Left forelimb (tissue), 1 donor: ENCODE data around the gene SETD4.
"Not testable (repeated sequence)": the region's sequence is repeated elsewhere in the genome, so short reads cannot be mapped to it uniquely, and the experiment has no call there.

Experiments
- DNase-seq: peaks from one replicate; pipeline ENCODE4 v3.0.0-alpha.2; 2018; ENCODE audit warnings: low spot score

The SETD4 gene, protein sequence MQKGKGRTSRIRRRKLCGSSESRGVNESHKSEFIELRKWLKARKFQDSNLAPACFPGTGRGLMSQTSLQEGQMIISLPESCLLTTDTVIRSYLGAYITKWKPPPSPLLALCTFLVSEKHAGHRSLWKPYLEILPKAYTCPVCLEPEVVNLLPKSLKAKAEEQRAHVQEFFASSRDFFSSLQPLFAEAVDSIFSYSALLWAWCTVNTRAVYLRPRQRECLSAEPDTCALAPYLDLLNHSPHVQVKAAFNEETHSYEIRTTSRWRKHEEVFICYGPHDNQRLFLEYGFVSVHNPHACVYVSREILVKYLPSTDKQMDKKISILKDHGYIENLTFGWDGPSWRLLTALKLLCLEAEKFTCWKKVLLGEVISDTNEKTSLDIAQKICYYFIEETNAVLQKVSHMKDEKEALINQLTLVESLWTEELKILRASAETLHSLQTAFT

DNA sequence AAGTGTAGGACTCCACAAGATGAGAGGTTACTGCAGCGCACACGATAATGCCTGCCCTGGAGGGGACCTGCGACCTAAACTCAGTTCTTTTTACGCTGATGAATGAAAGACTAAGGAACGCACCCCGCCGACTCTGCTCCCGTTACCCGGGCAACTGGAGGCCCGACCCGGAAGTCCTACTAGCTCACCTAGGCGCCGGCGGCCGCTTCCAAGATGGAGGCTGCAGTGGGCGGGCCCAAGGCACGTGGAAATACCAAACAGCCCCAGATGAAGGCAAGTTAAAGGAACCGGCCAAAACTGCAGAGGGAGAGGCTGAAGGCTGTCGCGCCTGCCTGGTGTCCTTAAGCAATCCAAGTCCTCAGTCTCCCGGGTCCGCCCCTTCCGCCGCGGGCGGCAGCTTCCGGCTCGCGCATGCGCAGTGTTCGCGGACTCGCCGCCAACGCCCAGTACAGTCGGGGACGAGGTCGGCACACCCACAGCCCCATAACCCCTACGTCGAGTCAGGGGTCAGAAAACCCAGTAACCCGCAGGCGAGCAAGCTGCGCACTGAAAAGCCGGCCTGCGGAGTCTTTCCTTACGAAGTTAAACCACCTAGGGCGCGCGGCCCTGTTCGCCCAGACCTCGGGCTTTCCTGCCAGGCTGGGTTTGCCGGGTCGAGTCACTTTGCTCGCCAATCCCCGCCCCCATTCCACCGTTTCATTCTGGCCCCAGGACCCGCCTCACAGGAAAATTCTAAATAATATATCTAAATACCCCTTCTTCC, at the start of gene SETD4:
SETD4 (minus strand) TSS at position 368 of the 763 bp plus-strand sequence. CDS start 1,638 bp downstream, outside the sequence.
- DNase-seq, result peak; percentile 97

GRCh38 chr21:36109868-36110267, 49.5 kb upstream of the SETD4 start:
- no peak for DNase-seq

- DNase-seq, result no peak
Observed at GRCh38 chr21:36105327-36105842, 45.1 kb upstream of the SETD4 start.

GRCh38 chr21:36104317-36105300, 44.3 kb upstream of the SETD4 start:
- no peak for DNase-seq

DNA sequence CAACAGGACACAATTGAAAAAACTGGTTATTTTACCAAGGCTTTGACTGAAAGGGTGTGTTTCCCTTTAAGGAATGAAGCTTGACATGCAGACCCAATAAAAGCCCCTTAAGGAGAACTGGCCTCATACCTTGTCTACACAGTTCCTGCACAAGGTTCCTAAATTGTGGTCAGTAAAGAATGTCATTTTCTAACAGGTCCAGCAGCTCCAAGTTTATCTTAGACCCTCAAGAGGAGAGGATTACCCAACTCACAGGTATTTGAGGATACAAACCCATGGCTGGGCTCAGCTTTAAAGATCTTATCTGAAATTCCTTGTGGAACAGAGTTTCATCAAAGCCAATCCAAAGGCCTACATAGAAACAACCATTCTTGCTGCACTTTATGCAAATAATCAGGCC, 43.1 kb upstream of the SETD4 start:
- DNase-seq, result no peak

DNA sequence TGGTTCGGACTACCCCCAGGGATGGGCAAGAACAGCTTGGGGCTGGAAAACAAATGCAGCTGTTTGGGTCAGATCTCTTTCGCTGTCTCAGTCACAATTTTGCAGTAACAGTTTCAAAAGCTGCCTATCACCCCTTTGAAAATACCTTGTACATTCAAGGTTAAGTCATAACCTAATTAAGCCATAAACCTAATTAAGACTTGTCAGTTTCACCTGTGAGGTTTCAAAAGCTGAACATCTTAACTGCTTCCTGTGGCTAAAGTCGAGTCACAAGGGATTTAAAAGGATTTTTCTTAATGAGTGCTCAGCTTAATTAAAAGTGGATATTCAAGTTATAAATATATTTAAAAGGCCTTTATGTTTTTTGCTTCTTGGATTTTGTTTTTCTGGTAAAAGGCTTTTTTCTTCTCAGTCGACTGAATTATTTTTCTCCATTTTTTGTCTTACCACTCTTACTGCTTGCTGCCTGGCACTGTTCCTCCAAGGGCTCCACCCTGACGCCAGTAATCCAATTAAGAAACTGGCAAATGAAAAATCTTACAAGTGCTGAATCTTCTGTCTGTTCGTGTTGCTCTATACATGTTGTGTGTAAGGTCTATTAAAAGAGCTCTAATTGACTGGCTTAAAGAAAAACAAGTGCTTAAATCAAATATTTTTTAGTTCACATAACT, 40.8 kb upstream of the SETD4 start:
- no peak for DNase-seq

GRCh38 chr21:36099695-36100211, 39.4 kb upstream of the SETD4 start:
- not testable (repeated sequence) for DNase-seq

DNA sequence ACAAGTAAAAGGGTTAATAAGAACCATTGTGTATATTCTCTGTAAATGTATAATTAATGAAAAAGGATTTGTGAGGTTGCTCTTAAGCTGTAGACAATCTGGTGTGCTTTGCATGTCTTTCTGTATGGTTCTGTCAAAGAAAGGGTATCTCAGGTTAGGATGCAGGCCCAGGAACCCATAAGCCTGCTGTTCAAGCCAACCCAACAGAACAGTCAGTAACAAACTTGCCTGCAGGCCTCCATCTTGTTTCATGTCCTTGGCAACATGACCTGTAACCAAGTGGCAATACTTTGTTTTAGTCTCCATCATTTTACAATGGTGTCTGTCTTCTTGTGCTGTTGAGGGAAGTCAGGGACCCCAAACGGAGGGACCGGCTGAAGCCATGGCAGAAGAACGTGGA, 38.7 kb upstream of the SETD4 start:
- DNase-seq, result no peak

DNA sequence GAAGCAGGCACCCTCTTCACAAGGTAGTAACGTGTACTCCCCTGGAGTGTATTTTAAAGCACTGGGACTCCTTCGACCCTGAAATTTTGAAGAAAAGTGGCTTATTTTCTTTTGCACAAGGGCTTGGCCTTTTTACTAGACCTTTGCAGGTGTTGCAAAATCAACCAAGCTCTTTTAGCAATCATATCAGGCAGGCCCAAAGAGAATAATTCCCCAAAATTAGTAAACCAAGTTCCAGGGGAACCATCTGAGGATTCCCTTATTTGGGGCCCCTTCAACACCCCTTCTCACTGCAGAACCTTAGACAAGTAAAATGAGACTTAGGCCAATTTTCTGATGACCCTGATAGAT, 37.8 kb upstream of the SETD4 start:
- no peak for DNase-seq

GRCh38 chr21:36097427-36098181, 37.3 kb upstream of the SETD4 start:
- no peak for DNase-seq

- no peak for DNase-seq
Observed at GRCh38 chr21:36096398-36097290, 36.3 kb upstream of the SETD4 start.

DNA sequence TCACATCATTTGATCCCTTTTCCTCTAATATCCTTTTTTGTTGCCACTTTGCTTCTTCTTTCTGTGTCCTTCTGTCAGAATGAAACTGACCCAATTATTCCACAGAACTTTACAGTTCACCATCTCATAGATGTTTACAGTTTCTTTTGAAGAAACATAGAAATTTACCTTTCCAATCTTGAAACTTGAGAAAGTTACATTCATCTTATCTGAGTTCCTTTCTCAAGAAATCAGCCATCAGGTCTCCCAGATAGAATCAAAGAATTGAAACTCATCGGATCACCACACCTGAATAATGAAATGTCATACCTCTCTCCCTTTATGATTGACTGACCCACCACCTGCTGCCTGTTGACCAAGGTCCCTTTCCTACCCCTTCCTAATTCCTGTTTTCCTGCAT, 33.2 kb upstream of the SETD4 start:
- no peak for DNase-seq

- no peak for DNase-seq
Observed at GRCh38 chr21:36092681-36093080, 32.4 kb upstream of the SETD4 start.

DNA sequence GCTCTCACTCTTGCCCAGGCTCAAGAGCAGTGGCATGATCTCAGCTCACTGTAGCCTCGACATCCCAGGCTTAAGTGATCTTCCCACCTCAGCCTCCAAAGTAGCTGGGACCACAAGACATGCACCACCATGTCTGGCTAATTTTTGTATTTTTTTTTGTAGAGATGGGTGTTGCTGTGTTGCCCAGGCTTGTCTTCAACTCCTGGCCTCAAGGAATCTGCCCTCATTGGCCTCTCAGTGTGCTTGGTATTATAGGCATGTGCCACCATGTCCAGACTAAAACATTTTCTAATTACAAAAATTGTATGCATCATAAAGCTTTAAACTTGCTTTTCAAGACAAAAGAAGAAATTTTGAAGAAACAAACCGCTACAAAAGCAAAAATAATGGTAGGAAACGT, 29.6 kb upstream of the SETD4 start:
- no peak for DNase-seq

- no peak for DNase-seq
Observed at GRCh38 chr21:36087362-36088138, 27.2 kb upstream of the SETD4 start.

DNA sequence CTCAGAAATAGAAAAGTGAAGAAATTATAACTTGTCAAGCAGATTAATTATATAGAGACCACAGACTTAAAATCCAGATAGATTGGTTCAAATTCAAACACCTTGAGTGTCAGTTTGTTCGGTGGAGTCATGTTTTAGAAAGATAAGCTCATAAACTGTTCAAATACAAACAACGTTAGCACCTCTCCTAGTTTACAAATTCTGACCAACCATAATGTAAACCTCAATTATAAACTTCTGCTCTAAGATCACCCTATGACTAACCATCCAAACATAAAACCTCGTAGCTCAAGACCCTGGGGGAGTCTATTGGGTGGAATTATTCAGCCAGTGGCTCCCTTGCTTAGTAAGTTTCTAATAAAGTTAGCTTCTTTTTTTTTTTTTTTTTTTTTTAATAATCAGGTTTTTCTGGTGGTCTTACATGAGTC, 21.9 kb upstream of the SETD4 start:
- no peak for DNase-seq

DNA sequence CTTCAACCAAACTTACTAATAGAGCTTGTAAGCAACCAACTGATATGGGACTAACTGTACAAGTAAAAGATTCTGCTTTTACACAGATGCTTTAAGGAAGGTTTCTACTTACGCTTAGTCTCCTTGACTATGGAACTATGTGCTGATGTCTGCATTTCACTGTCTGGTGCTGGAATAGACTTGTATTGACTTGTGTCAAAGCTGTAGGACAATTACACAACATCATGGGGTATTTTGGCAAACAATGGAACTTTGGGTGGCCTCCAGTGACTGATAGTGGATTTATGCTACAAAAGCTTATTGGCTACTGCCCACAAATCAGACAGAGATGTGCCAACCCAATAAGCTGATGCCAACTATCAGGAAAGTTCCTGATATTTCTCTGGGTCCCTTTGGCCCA, 20.1 kb upstream of the SETD4 start:
- DNase-seq, result no peak

GRCh38 chr21:36079671-36080070, 19.3 kb upstream of the SETD4 start:
- no peak for DNase-seq
